ENCODE measurements around the gene IL18.
"Not testable (repeated sequence)": the region's sequence is repeated elsewhere in the genome, so short reads cannot be mapped to it uniquely, and the experiment has no call there.

Gene IL18

DNA sequence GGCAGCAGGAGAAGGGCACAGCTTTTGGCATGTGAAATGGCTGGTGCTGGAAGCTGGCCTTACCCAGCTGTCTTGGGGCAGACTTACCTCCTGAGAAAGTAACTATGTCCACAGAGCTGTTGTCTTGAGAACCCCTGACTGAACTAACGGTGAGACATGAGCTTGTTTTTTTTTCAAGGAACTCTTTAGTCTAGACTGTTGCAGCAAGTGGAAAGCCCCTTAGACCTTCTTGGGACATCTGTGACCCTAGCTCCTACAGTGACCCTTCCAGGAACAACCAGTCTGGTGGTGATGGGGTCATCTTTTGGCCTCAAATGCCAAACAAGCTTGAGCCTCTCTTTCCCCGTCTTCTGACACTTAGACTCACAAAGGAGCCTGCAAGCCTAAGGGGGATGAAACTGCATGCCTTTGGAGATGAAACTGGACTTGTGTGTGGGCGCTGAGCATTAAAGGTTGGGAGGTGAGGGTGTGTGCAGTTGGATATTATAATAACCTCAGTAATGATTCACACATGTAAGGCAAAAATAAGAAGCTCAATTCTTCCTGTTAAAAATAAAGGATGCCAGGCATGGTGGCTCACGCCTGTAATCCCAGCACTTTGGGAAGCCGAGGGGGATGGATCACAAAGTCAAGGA, 41.8 kb downstream of the IL18 start:
- DNase-seq (ENCODE audit: low read depth) = no peak

DNA sequence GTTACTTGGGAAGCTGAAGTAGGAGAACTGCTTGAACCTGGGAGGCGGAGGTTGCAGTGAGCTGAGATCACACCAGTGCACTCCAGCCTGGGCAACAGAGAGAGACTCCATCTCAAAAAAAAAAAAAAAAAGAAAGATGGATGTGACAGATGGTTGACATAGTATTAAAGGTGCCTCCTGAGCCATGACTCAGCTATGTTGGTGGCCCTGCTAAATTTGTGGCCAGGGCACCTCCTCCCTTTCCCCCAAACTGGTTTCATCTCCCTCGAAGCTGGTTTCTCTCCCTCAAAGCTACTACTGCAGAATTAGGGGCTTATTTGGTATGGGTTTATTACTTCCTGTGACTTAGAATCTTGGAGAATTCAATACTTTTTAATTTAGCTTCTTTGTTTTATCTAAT, 45.7 kb downstream of the IL18 start:
- no peak for DNase-seq (ENCODE audit: low read depth)

DNA sequence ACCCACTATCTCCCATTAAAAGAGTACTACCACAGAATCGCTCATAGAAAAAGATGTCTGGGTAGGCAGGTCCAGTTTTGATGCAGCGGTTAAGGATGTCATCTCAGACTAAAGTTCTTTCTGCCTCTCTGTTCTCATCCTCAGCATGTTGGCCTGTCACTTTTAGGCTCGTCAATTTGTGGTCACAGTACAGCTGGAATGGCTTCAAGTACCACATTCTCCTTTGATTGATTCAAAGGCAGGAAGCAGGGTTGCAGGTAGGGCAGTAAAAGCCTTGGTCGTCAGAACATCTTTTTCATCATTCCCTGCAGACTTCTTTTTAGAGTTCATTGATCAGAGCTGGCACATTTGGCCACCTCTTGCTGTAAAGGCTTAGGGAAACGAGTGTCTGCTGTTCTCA, 48.5 kb downstream of the IL18 start:
- DNase-seq (ENCODE audit: low read depth) = no peak

DNA sequence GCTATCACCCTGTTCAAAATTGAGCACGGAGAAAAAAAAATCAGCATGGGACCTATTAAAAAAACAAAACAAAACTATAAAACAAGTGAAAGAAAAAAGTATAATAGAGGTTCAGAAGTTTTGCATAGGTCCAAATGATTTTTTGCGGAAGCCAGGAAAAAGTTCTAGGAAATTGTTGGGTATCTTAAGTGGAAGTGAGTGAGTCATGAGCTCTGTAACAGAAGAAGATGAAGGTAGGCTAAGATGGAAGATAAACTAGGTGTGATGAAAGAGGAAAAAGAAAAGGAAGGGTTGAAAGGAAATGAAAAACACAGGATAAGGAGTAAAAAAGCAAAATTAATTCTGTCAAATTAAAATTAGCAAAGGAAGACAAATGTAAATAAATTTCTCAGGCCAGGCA, 49.4 kb downstream of the IL18 start:
- DNase-seq (ENCODE audit: low read depth) = no peak

DNA sequence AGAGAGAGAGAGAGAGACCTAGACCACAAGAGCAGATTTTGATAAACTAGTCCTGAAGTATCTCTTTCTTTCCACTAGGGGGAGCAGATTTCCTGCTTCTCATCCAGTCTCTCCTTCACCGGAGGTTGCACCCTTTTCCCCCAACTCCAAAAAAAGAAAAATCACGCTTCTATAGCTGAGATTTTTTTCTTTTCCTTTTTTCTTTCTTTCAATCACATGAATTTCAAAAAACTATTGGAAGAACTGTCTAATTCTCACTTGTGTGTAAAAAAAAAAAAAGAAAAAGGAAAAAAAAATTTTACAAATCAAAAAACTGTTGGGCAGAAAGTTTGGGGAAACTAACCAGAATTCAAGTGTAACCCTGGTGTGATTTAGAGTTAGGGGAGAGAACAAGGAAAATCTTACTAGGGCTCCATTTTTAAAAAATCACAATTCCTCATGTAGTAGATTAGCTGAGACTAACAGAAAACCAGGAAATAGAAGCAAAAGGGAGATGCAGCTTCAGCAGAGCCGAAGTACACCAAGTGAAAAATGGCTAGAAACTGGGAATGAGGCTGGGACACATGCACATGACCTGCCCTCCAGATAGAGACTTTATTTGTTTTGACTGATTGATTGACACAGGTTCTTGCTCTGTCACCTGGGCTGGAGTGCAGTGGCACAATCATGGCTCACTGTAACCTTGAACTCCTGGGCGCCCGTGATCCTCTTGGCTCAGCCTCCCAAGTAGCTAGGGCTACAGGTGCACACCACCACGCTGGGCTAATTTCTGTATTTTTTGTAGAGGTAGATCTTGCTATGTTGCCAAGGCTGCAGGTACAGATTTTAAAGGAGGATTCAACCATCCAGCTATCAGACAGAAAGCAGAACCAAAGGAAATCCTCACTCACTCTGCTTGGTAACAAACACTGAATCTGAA, 50.1 kb downstream of the IL18 start:
- DNase-seq (ENCODE audit: low read depth) = no peak

DNA sequence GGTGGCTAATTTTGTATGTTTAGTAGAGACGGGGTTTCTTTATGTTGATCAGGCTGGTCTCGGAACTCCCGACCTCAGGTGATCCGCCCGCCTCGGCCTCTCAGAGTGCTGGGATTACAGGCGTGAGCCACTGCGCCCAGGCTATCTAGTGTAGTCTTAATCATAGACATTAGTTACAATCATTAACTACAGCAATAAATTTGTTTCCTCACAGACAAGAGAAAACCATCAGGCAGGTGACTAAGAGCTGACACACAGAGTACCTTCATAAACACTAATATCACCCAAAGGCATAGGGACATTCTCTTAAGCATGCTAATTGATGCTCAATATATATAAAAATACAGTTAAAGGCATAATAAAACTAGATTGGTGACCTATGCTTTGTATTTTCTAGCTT, 57.8 kb downstream of the IL18 start:
- no peak for DNase-seq (ENCODE audit: low read depth)

DNA sequence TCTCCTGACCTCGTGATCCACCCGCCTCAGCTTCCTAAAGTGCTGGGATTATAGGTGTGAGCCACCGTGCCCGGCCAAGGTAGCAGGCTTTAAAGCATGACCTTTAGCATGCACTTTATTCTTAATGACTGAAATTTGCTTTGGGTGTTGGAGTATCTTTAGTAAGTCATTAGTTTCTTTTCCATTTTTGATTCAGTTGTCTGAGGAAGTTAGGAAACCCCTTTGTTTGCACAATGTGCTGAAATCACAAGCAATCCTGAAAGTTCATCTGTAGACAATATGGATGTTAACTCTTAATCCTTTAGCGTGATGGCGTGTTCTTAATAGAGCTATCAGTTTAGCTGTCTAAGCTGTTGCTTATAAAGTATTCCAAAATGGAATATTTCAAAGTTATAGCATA, 60.4 kb downstream of the IL18 start:
- DNase-seq (ENCODE audit: low read depth) = no peak

DNA sequence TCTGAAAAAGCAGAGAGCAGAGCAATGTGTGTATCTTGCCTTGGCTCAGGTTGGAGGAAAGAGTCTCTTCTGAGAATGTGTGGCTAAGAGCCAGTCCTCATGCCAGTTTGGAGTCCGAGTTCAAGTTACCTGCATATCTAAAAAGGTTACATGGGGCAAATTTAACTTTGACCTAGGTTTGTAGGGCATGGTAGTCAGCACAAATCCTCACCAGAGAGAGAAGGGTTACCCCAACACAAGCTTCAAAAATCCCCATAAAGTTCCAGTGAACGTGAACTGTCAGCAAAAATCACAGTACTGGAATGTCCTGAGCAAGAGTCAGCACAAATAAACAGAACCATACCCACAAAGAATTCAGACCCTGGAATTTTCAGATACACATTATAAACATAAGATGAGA, 63.4 kb downstream of the IL18 start:
- no peak for DNase-seq (ENCODE audit: low read depth)

DNA sequence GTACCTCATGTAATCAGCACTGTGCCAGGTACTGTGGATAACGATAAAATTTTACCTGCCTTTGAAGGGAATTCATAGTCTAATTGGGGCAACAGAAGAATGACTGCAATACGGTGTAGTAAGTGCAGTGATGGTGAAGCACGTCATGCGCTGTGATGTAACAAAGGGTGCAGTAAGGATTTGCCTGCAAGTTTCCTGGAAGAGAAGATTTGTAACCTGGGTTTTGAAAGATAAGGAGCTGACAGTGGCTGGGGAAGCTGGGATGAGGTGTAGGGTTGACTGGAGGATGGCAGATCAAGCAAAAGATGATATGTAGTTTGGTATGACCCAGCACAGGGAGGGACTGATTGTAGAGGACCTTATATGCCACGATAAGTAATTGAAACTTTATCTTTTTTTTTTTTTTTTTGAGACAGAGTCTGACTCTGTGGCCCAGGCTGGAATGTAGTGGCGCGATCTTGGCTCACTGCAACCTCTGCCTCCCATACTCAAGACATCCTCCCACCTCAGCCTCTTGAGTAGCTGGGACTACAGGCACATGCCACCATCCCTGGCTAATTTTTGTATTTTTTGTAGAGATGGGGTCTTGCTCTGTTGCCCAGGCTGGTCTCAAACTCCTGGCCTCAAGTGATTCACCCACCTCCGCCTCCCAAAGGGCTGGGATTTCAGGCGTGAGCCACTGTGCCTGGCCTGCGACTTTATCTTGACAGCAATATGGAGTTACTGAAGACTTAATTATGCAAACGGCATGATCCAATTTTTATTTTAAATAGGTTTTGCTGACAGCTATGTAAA, 66.0 kb downstream of the IL18 start:
- DNase-seq (ENCODE audit: low read depth) = no peak

DNA sequence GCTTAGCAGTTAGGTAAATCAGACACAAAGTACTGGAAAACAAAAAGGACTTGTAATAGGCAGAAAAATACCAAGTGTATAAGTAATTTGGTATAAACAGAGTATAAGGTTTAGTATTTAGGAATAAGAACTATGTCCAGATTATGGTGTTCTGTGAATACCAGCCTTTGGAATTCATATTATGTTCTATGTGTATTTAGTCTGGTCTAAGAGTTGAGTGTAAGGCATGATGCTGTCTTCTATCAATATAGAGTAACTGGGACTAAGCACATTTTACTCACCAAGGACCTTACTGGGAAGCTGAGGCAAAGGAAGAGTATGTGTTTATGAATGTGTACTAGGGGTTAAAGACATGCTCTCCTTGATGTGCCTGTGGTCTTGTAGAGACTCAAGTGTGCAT, 67.7 kb downstream of the IL18 start:
- no peak for DNase-seq (ENCODE audit: low read depth)

DNA sequence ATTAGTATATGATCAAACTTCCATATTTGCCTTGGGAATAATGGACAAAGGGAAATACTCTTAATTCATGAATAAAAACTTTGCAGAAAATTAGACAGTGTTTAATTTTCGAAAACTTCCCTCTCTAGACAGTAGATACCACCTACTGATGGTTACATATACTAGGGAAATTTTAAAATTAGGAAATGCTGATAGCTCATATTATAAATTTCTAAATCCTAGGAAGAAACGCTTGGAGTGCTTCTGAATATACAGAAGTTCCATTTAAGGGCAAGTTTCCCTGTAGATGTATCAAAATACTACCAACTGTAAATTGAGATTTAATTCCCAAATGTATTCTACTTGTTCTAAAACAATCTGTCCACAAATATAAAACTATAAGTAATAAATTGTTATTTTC, 68.6 kb downstream of the IL18 start:
- not testable (repeated sequence) for DNase-seq (ENCODE audit: low read depth)
